ENCODE measurements around the gene FGFRL1.
"Not testable (repeated sequence)": the region's sequence is repeated elsewhere in the genome, so short reads cannot be mapped to it uniquely, and the experiment has no call there.

The FGFRL1 gene

GRCh38 chr4:999240-999863 lies 12.1 kb upstream of the FGFRL1 start:
- H3K4me1 ChIP-seq (ENCODE audit: control insufficient read depth, insufficient read depth, low read length); H3K36me3 ChIP-seq (ENCODE audit: control insufficient read depth, insufficient read depth, low read length); H3K9me3 ChIP-seq (ENCODE audit: control insufficient read depth, insufficient read depth, low read length); H3K4me3 ChIP-seq (ENCODE audit: low read depth, low read length); H3K9ac ChIP-seq (ENCODE audit: low read depth, low read length): not testable (repeated sequence)
- H3K27me3 ChIP-seq (ENCODE audit: control insufficient read depth, insufficient read depth, low read length), result peaks cover 58% of the 10 kb centered on the region

- H3K36me3 ChIP-seq (ENCODE audit: control insufficient read depth, insufficient read depth, low read length), result no peaks in the 10 kb centered on the region
- no peak overlapping the region for H3K4me3 ChIP-seq (ENCODE audit: low read depth, low read length)
- peaks cover 64% of the 10 kb centered on the region for H3K27me3 ChIP-seq (ENCODE audit: control insufficient read depth, insufficient read depth, low read length)
- H3K9ac ChIP-seq (ENCODE audit: low read depth, low read length), result no peak overlapping the region
- no peaks in the 10 kb centered on the region for H3K9me3 ChIP-seq (ENCODE audit: control insufficient read depth, insufficient read depth, low read length)
- H3K4me1 ChIP-seq (ENCODE audit: control insufficient read depth, insufficient read depth, low read length), result no peaks in the 10 kb centered on the region
Measured at GRCh38 chr4:999882-1000425, 11.5 kb upstream of the FGFRL1 start.

DNA sequence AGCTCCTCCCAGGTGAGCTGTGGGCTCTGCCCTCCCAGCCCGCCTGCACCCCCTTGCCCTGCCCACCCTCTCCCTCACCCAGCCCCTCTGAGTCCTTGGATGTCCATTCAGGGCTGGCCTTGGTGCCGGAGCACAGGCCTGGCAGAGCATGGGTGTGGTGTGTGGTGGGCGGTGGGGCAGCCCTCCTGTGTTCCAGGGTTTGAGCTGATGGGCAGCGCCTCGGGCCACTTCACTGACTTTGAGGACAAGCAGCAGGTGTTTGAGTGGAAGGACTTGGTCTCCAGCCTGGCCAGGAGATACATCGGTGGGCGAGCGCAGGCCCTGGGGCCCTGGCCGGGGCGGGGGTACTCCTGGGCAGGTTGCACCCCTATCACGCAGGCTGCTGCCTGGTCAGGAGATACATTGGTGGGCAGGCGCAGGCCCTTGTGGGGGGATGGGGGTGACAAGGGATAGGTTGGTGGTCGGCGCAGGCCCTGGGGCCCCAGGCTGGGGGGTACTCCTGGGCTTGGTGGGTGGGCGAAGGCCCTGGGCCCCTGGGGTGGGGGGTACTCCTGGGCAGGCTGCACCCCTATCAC lies 10.7 kb upstream of the FGFRL1 start:
- Histone ChIP-seq H3K4me1 (ENCODE audit: control insufficient read depth, insufficient read depth, low read length) (no peaks in the 10 kb centered on the region), H3K27me3 (ENCODE audit: control insufficient read depth, insufficient read depth, low read length) (peaks cover 67% of the 10 kb centered on the region), H3K9me3 (ENCODE audit: control insufficient read depth, insufficient read depth, low read length) (no peaks in the 10 kb centered on the region), H3K4me3 (ENCODE audit: low read depth, low read length) (no peak overlapping the region), H3K36me3 (ENCODE audit: control insufficient read depth, insufficient read depth, low read length) (no peaks in the 10 kb centered on the region), H3K9ac (ENCODE audit: low read depth, low read length) (no peak overlapping the region)

- H3K27me3 ChIP-seq (ENCODE audit: control insufficient read depth, insufficient read depth, low read length), result peaks cover 66% of the 10 kb centered on the region
- no peaks in the 10 kb centered on the region for H3K4me1 ChIP-seq (ENCODE audit: control insufficient read depth, insufficient read depth, low read length)
- H3K4me3 ChIP-seq (ENCODE audit: low read depth, low read length), result peak overlapping the region; percentile 8
Measured at GRCh38 chr4:1001561-1002130, 9.8 kb upstream of the FGFRL1 start.

DNA sequence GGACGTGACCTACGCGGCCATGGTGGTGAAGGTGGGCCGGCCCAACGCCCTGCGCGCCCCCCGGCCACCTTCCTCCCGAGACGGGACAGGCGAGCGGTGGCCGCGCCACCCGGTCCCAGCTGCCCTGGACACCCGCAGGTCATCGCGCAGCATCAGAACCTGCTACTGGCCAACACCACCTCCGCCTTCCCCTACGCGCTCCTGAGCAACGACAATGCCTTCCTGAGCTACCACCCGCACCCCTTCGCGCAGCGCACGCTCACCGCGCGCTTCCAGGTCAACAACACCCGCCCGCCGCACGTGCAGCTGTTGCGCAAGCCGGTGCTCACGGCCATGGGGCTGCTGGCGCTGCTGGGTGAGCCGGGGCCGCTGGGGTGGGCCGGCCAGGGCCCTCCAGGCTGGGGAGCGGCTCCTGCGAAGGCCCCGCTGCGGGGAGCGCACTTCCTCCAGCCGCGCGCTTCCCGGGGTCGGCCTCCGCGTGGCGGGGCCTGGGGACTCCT lies 9.2 kb upstream of the FGFRL1 start:
- Histone ChIP-seq H3K4me3 (ENCODE audit: low read depth, low read length) (peak overlapping the region; percentile 35), H3K9ac (ENCODE audit: low read depth, low read length) (peak overlapping the region; percentile 12), H3K27me3 (ENCODE audit: control insufficient read depth, insufficient read depth, low read length) (peaks cover 67% of the 10 kb centered on the region), H3K36me3 (ENCODE audit: control insufficient read depth, insufficient read depth, low read length) (no peaks in the 10 kb centered on the region), H3K4me1 (ENCODE audit: control insufficient read depth, insufficient read depth, low read length) (no peaks in the 10 kb centered on the region), H3K9me3 (ENCODE audit: control insufficient read depth, insufficient read depth, low read length) (no peaks in the 10 kb centered on the region)

More at GRCh38 chr4:1001561-1002130, 9.8 kb upstream of the FGFRL1 start:
- H3K9ac ChIP-seq (ENCODE audit: low read depth, low read length), result no peak overlapping the region
- H3K36me3 ChIP-seq (ENCODE audit: control insufficient read depth, insufficient read depth, low read length), result no peaks in the 10 kb centered on the region
- no peaks in the 10 kb centered on the region for H3K9me3 ChIP-seq (ENCODE audit: control insufficient read depth, insufficient read depth, low read length)

DNA sequence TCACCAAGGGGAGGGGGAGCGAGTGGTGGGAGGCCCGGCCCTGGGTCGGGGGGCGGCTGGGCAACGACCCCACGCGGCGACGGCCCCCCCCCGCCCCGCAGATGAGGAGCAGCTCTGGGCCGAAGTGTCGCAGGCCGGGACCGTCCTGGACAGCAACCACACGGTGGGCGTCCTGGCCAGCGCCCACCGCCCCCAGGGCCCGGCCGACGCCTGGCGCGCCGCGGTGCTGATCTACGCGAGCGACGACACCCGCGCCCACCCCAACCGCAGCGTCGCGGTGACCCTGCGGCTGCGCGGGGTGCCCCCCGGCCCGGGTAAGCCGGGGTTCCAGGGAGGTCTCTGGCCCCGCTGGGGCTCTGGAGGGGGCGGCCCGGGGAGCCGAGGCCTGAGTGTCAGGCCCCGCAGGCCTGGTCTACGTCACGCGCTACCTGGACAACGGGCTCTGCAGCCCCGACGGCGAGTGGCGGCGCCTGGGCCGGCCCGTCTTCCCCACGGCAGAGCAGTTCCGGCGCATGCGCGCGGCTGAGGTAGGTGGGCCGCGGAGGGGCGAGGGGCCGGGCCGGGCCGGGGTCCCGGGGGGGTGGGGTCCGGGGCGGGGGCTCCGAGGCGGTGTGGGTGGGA lies 8.7 kb upstream of the FGFRL1 start:
- Histone ChIP-seq H3K36me3 (ENCODE audit: control insufficient read depth, insufficient read depth, low read length) (no peaks in the 10 kb centered on the region), H3K9ac (ENCODE audit: low read depth, low read length) (peak overlapping the region; percentile 12), H3K4me1 (ENCODE audit: control insufficient read depth, insufficient read depth, low read length) (no peaks in the 10 kb centered on the region), H3K27me3 (ENCODE audit: control insufficient read depth, insufficient read depth, low read length) (peaks cover 70% of the 10 kb centered on the region), H3K9me3 (ENCODE audit: control insufficient read depth, insufficient read depth, low read length) (no peaks in the 10 kb centered on the region), H3K4me3 (ENCODE audit: low read depth, low read length) (peak overlapping the region; percentile 37)

DNA sequence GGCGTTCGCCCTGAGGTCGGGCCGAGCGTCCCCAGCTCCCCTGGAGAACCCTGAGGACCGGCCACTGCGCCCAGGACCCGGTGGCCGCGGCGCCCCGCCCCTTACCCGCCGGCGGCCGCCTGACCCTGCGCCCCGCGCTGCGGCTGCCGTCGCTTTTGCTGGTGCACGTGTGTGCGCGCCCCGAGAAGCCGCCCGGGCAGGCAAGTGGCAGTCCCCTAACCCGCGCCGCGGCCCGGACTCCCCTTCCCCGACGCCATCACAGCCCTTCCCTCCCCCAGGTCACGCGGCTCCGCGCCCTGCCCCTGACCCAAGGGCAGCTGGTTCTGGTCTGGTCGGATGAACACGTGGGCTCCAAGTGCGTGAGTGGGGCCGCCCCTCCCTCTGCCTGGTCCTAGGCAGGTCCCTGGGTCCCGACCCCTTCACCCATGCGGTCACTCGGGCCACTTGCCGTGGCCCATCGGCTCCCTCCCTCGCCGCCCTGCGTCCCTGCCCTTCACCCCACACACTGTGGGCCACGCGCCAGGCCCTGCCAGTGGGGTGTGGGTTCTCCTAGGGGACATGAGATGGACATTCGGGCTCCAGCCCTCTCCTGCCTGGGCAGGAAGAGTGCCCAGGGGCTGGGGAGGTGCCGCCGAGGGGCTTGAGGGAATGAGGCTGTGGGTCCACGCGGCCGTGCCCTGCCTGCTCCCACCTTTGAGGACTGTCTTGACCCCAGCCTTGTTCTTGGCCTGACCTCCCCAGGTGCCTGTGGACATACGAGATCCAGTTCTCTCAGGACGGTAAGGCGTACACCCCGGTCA lies 8.0 kb upstream of the FGFRL1 start:
- Histone ChIP-seq H3K9ac (ENCODE audit: low read depth, low read length) (no peak overlapping the region), H3K36me3 (ENCODE audit: control insufficient read depth, insufficient read depth, low read length) (no peaks in the 10 kb centered on the region), H3K9me3 (ENCODE audit: control insufficient read depth, insufficient read depth, low read length) (no peaks in the 10 kb centered on the region), H3K4me3 (ENCODE audit: low read depth, low read length) (peak overlapping the region; percentile 2), H3K27me3 (ENCODE audit: control insufficient read depth, insufficient read depth, low read length) (peaks cover 71% of the 10 kb centered on the region), H3K4me1 (ENCODE audit: control insufficient read depth, insufficient read depth, low read length) (no peaks in the 10 kb centered on the region)

- no peak overlapping the region for H3K4me3 ChIP-seq (ENCODE audit: low read depth, low read length)
- no peaks in the 10 kb centered on the region for H3K4me1 ChIP-seq (ENCODE audit: control insufficient read depth, insufficient read depth, low read length)
- H3K36me3 ChIP-seq (ENCODE audit: control insufficient read depth, insufficient read depth, low read length), result no peaks in the 10 kb centered on the region
- H3K9me3 ChIP-seq (ENCODE audit: control insufficient read depth, insufficient read depth, low read length), result no peaks in the 10 kb centered on the region
- peaks cover 75% of the 10 kb centered on the region for H3K27me3 ChIP-seq (ENCODE audit: control insufficient read depth, insufficient read depth, low read length)
- no peak overlapping the region for H3K9ac ChIP-seq (ENCODE audit: low read depth, low read length)
Measured at GRCh38 chr4:1004071-1004418, 7.4 kb upstream of the FGFRL1 start.

DNA sequence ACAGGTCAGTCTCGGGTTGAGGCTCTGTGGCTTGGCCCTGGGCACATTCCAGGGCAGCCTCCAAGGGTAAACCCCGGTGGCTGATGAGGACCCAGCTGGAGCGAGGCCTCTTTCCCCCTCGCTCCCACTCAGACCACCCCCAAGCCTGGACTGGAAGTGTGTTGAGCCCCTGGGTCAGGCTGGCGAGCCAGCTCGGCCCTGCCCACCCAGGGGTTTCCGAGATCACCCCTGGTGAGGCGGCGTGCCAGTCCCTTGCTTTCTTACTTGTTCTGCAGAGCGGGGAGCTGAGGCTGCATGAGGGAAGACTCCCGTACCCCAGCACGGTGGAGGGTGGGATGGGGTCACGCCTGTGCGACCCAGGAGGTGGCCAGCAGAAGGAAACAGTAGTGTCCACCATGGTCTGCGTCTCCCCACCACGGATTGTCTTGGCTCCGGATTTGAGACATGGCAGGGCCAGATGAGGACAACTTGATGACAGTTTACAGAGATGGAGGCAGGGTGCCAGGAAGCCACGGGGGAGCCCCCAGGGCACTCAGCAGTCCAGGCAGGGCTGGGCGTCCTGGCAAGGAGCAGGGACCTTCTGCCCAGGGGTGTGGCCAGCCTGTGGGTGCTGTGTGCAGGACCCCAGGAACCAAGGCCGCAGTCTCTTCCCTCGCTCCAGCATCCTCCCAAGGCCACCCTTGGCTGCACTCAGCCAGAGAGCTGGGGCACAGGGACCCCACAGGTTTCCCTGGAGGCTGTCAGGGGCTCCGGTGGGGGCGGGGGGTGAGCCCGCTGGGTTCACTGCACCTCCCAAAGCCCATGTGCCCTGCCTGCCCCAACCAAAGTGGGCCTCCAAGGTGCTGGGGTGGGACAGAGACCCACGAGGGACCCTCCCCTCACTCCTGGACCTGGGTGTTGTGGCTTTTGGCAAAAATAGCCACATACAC lies 6.6 kb upstream of the FGFRL1 start:
- no peaks in the 10 kb centered on the region for H3K9me3 ChIP-seq (ENCODE audit: control insufficient read depth, insufficient read depth, low read length)
- H3K36me3 ChIP-seq (ENCODE audit: control insufficient read depth, insufficient read depth, low read length), result no peaks in the 10 kb centered on the region
- H3K9ac ChIP-seq (ENCODE audit: low read depth, low read length), result no peak overlapping the region
- no peaks in the 10 kb centered on the region for H3K4me1 ChIP-seq (ENCODE audit: control insufficient read depth, insufficient read depth, low read length)
- no peak overlapping the region for H3K4me3 ChIP-seq (ENCODE audit: low read depth, low read length)
- H3K27me3 ChIP-seq (ENCODE audit: control insufficient read depth, insufficient read depth, low read length), result peaks cover 74% of the 10 kb centered on the region

- Histone ChIP-seq H3K27me3 (ENCODE audit: control insufficient read depth, insufficient read depth, low read length) (peaks cover 72% of the 10 kb centered on the region), H3K4me1 (ENCODE audit: control insufficient read depth, insufficient read depth, low read length) (no peaks in the 10 kb centered on the region), H3K9me3 (ENCODE audit: control insufficient read depth, insufficient read depth, low read length) (no peaks in the 10 kb centered on the region), H3K36me3 (ENCODE audit: control insufficient read depth, insufficient read depth, low read length) (no peaks in the 10 kb centered on the region), H3K4me3 (ENCODE audit: low read depth, low read length) (no peak overlapping the region), H3K9ac (ENCODE audit: low read depth, low read length) (no peak overlapping the region)
Measured at GRCh38 chr4:1006856-1007255, 4.6 kb upstream of the FGFRL1 start.

Measured in iPS-15b (cell line).